Hippocampal formation (tissue), 2 donors: ENCODE results near the gene RASSF5.

Experiments used
- DNase-seq, 2 donors: peaks; one replicate each; lab custom pipeline; 2025; lab: John Stamatoyannopoulos, UW

RASSF5 gene

GRCh38 chr1:206635080-206635977 lies 128.0 kb downstream of the RASSF5 start, which contains the start of gene DYRK3:
DYRK3 (plus strand) TSS chr1:206635536; CDS start chr1:206635704, 168 bp downstream.
- DNase-seq = peak; percentile 84 to 90

GRCh38 chr1:206635978-206636345 lies 128.6 kb downstream of the RASSF5 start:
- DNase-seq = no peak

- DNase-seq = peak in 1 of 2 donors; percentile 24
Measured at GRCh38 chr1:206636671-206637070, 129.3 kb downstream of the RASSF5 start.

- no peak for DNase-seq
Measured at GRCh38 chr1:206637605-206638004, 130.3 kb downstream of the RASSF5 start.
